OCI-LY7 (cell line): ENCODE measurements around the gene VPS35. TPM values are rescaled to one million over a fixed set of nuclear protein-coding genes. Genes with fewer than 3 reads are reported as not detected.

Experiments used
- BruUV-seq: library from RNA; stranded (reverse); fragments of 400-500 nt; replicated peaks from 2 replicates; lab custom pipeline; 2021; lab: Mats Ljungman, UMichigan
- CTCF ChIA-PET: fragments of 300-600 bp; sonication (Branson Sonifier 250); formaldehyde crosslinking; loops from one replicate; lab custom pipeline; 2022; ENCODE audit warnings: antibody characterized with exemption; ENCODE audit not compliant: unreplicated experiment; lab: Charles Lee
- POLR2A ChIA-PET: fragments of 300-600 bp; sonication (Branson Sonifier 250); formaldehyde crosslinking; loops from one replicate; lab custom pipeline; 2022; ENCODE audit warnings: antibody characterized with exemption; lab: Charles Lee
- DNase-seq: peaks from one replicate; pipeline ENCODE4 v3.0.0-alpha.2; 2015; ENCODE audit warnings: low spot score
- H2AFZ ChIP-seq: fragments of 200-600 bp; sonication (generic), shearing (Covaris generic); 2 replicates; pipeline ENCODE4 v1.6.1; 2014; ENCODE audit warnings: mild to moderate bottlenecking, antibody characterized with exemption, low read length, moderate library complexity
- H3K27ac ChIP-seq: fragments of 200-600 bp; sonication (generic); 2 replicates; pipeline ENCODE4 v1.5.1; 2014; ENCODE audit warnings: mixed run types, low read depth, mild to moderate bottlenecking, moderate library complexity, low read length, inconsistent platforms; ENCODE audit not compliant: poor library complexity, severe bottlenecking
- H3K36me3 ChIP-seq: fragments of 200-600 bp; sonication (generic); 2 replicates; pipeline ENCODE4 v1.6.1; 2014; ENCODE audit warnings: mild to moderate bottlenecking, antibody characterized with exemption, low read length, moderate library complexity, mixed read lengths; ENCODE audit not compliant: insufficient read depth
- H3K4me1 ChIP-seq: fragments of 200-600 bp; sonication (generic); 2 replicates; pipeline ENCODE4 v1.5.1; 2014; ENCODE audit warnings: mild to moderate bottlenecking, low read length; ENCODE audit not compliant: insufficient read depth, poor library complexity, severe bottlenecking
- H3K4me2 ChIP-seq: fragments of 200-600 bp; sonication (generic); 2 replicates; pipeline ENCODE4 v1.6.1; 2014; ENCODE audit warnings: mild to moderate bottlenecking, low read length
- H3K4me3 ChIP-seq: fragments of 200-600 bp; sonication (generic); 2 replicates; pipeline ENCODE4 v1.5.1; 2014; ENCODE audit warnings: mild to moderate bottlenecking, low read depth, low read length; ENCODE audit not compliant: poor library complexity, severe bottlenecking
- H3K79me2 ChIP-seq: fragments of 200-600 bp; sonication (generic); 2 replicates; pipeline ENCODE4 v1.6.1; 2016; ENCODE audit warnings: low read depth, mild to moderate bottlenecking, low read length, moderate library complexity, mixed read lengths; ENCODE audit not compliant: insufficient read depth
- H3K9me2 ChIP-seq: fragments of 200-600 bp; sonication (generic); 2 replicates; pipeline ENCODE4 v1.6.1; 2016; ENCODE audit warnings: mild to moderate bottlenecking, low read length, mixed read lengths; ENCODE audit not compliant: insufficient read depth
- H3K9me3 ChIP-seq: fragments of 200-600 bp; sonication (generic); 2 replicates; pipeline ENCODE4 v1.6.1; 2014; ENCODE audit warnings: mild to moderate bottlenecking, mixed run types, low read length, mixed read lengths
- H4K20me1 ChIP-seq: fragments of 200-600 bp; sonication (generic); 2 replicates; pipeline ENCODE4 v1.6.1; 2014; ENCODE audit warnings: mild to moderate bottlenecking, antibody characterized with exemption, low read length, moderate library complexity, mixed read lengths; ENCODE audit not compliant: insufficient read depth
- EZH2phosphoT487 ChIP-seq: fragments of 200-600 bp; sonication (generic); IDR thresholded peaks from 2 replicates; pipeline ENCODE4 v1.6.1; 2018; ENCODE audit warnings: low read depth, borderline replicate concordance, mild to moderate bottlenecking, mixed run types, antibody characterized with exemption, low read length, moderate library complexity, mixed read lengths
- intact Hi-C: fragments of 100-400 bp; cut with micrococcal nuclease; formaldehyde crosslinking; loops from one replicate; pipeline ENCODE4 v1.10.0; 2022; ENCODE audit not compliant: unreplicated experiment
- total RNA-seq, 2 experiments: library from RNA; depleted of rRNA in 1 of 2; stranded (reverse); fragments of >200 nt in 1 of 2; shearing (Covaris generic) in 1 of 2; gene quantifications; 2 replicates each; pipeline ENCODE4 v1.2.3, GENCODE V29; 2014 to 2022
- TF ChIP-seq, protein P1 (sequence below): fragments of 200-600 bp; sonication (generic); conservative IDR thresholded peaks from 2 replicates; pipeline ENCODE4 v1.5.1; 2014; ENCODE audit warnings: mild to moderate bottlenecking, antibody characterized with exemption, low read length, moderate library complexity, mixed read lengths

VPS35 gene
- total RNA-seq, 2 experiments from 2014 or later = 64.6 to 100 TPM

DNA sequence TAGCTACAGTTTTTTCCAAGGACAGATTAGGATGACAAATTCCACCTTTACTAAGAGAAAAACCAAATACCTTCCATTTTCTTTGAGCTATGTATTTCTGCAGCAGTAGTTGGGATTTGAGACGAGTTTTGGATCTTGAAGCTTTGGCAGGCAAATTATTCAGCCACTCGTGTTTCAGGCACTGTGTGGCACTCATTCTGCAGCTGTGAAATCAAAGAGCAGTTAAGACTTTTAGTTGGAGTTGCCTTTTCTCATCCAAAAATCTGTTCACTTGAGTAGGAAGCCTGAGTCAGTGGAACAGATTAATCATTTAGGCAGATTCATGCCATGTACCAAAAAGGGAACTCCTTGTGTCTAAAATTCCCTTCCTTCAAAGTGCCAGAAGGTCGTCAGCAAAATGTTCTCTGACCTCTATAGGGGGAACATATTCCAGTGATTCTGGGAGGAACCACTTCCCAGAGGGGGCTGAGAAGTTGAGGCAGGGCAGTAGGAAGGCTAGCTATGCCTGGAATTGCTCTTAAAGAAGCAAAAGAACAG, 20.6 kb upstream of the VPS35 start:
- intact Hi-C loops = no loop called here
- TF ChIP-seq EZH2phosphoT487 = no peak
- TF ChIP-seq, protein P1, sequence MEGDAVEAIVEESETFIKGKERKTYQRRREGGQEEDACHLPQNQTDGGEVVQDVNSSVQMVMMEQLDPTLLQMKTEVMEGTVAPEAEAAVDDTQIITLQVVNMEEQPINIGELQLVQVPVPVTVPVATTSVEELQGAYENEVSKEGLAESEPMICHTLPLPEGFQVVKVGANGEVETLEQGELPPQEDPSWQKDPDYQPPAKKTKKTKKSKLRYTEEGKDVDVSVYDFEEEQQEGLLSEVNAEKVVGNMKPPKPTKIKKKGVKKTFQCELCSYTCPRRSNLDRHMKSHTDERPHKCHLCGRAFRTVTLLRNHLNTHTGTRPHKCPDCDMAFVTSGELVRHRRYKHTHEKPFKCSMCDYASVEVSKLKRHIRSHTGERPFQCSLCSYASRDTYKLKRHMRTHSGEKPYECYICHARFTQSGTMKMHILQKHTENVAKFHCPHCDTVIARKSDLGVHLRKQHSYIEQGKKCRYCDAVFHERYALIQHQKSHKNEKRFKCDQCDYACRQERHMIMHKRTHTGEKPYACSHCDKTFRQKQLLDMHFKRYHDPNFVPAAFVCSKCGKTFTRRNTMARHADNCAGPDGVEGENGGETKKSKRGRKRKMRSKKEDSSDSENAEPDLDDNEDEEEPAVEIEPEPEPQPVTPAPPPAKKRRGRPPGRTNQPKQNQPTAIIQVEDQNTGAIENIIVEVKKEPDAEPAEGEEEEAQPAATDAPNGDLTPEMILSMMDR = no peak
- no peak for DNase-seq
- Histone ChIP-seq H2AFZ (no peak overlapping the region), H3K9me3 (no peaks in the 10 kb centered on the region), H3K27ac (no peak overlapping the region), H3K36me3 (no peaks in the 10 kb centered on the region), H3K79me2 (no peaks in the 10 kb centered on the region), H4K20me1 (no peaks in the 10 kb centered on the region), H3K4me3 (no peak overlapping the region), H3K4me2 (no peak overlapping the region), H3K9me2 (no peaks in the 10 kb centered on the region), H3K4me1 (peaks cover 5% of the 10 kb centered on the region)
- no TSS peak for BruUV-seq
- ChIA-PET CTCF (no interaction called here), POLR2A (interaction anchor here (0.6 to 1.9 kb wide), 10 partner anchors 11 to 662 kb away, joined by 3 to 5 read pairs (median 3); no protein-coding TSS in a partner anchor)

DNA sequence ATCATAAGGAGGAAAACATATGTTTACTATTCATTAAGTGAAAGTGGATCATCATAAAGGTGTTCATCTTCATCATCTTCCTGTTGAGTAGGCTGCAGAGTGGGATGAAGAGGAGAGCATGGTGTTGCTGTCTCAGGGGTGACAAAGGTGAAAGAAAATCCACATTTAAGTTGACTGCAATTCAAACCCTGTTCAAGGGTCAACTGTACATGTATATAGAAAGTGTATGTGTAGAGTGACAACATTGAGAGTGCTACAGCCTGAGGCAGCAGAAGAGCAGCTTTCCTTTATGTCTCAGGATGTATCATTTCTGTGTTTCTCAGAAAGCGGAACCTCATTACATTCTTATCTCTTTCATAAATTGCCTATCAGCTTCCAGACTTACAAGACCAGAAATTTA, 17.7 kb upstream of the VPS35 start:
- H3K27ac ChIP-seq = no peak overlapping the region
- no peaks in the 10 kb centered on the region for H3K9me2 ChIP-seq
- TF ChIP-seq EZH2phosphoT487 = no peak
- TF ChIP-seq, protein P1 = no peak
- no peak for DNase-seq
- H2AFZ ChIP-seq = no peak overlapping the region
- H3K36me3 ChIP-seq = peaks cover 19% of the 10 kb centered on the region
- intact Hi-C loops = no loop called here
- H3K79me2 ChIP-seq = no peaks in the 10 kb centered on the region
- H4K20me1 ChIP-seq = no peaks in the 10 kb centered on the region
- POLR2A ChIA-PET = no interaction called here
- H3K4me1 ChIP-seq = no peaks in the 10 kb centered on the region
- CTCF ChIA-PET = no interaction called here
- no peak overlapping the region for H3K4me2 ChIP-seq
- BruUV-seq = no TSS peak
- H3K4me3 ChIP-seq = no peak overlapping the region
- H3K9me3 ChIP-seq = no peaks in the 10 kb centered on the region

DNA sequence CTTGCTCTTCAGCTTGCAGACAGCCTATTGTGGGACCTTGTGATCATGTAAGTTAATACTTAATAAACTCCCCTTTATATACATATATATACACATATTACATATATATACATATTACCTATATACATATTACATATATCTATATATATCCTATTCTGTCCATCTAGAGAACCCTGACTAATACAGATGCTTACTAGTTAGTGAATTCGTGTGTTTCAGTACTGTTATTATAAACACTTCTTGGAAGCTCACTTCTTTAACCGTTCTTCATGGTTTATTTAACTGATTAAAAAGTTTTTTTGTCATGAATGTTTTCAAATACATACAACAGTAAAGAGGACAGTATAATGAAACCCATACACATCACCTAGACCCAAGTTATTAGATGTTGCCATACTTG, 13.1 kb upstream of the VPS35 start:
- Histone ChIP-seq H3K4me1 (no peaks in the 10 kb centered on the region), H3K4me2 (no peak overlapping the region), H3K27ac (no peak overlapping the region), H3K79me2 (no peaks in the 10 kb centered on the region), H3K4me3 (no peak overlapping the region), H3K9me2 (no peaks in the 10 kb centered on the region), H3K9me3 (no peaks in the 10 kb centered on the region), H2AFZ (no peak overlapping the region), H4K20me1 (no peaks in the 10 kb centered on the region), H3K36me3 (peaks cover 62% of the 10 kb centered on the region)
- no peak for DNase-seq
- TF ChIP-seq, protein P1 = no peak
- TF ChIP-seq EZH2phosphoT487 = no peak
- intact Hi-C loops = no loop called here
- ChIA-PET CTCF (no interaction called here), POLR2A (no interaction called here)
- no TSS peak for BruUV-seq
